Pancreas (tissue), 10 donors: ENCODE results near the gene EFNA5. TPM values are rescaled to one million over a fixed set of nuclear protein-coding genes. Genes with fewer than 3 reads are reported as not detected.

ENCODE experiments used
- ATAC-seq, 4 donors: fragments of 200-7000 bp; cut with Tn5 transposase; one replicate each; pipeline versions ENCODE4 v1.8.0 to v1.9.1; 2020; ENCODE audit warnings: mild to moderate bottlenecking in 4 of 4, moderate library complexity in 4 of 4
- DNase-seq, 6 donors: peaks; one replicate each; pipeline ENCODE4 v3.0.0-alpha.2; 2020
- FAIRE-seq: peaks from 2 replicates; lab custom pipeline; 2012; peaks lifted over from hg19 to GRCh38; lab: Jason Lieb, UNC
- H3K27ac ChIP-seq, 4 donors: fragments of 200-600 bp; sonication (generic); 1 replicate in 3 of 4; 2 replicates in 1 of 4; pipeline versions ENCODE4 v1.5.0 to v1.8.0; 2020
- H3K27me3 ChIP-seq, 4 donors: fragments of 200-600 bp; one replicate each; pipeline ENCODE4 v1.8.0; 2021
- H3K36me3 ChIP-seq, 3 donors: fragments of 200-600 bp; sonication (generic) in 1 of 3; one replicate each; pipeline versions ENCODE4 v1.5.0 to v1.8.0; 2020 to 2021
- H3K4me1 ChIP-seq, 3 donors: fragments of 200-600 bp; one replicate each; pipeline ENCODE4 v1.8.0; 2021
- H3K4me3 ChIP-seq, 4 donors: fragments of 200-600 bp; sonication (generic) in 2 of 4; one replicate each; pipeline versions ENCODE4 v1.5.0 to v1.8.0; 2020 to 2021
- H3K9me3 ChIP-seq, 4 donors: fragments of 200-600 bp; one replicate each; pipeline ENCODE4 v1.8.0; 2021
- CTCF ChIP-seq, 4 donors: fragments of 200-600 bp; sonication (generic) in 3 of 4; IDR thresholded peaks; one replicate each; pipeline versions ENCODE4 v1.5.0 to v1.8.0; 2021; ENCODE audit warnings: antibody characterized with exemption in 4 of 4
- WGBS, 2 donors: extraction: QIAGEN DNeasy Blood & Tissue Kit; methylation state at CpG; one replicate each; pipeline ENCODE4 v1.1.7; 2013; 5-methylcytosine and 5-hydroxymethylcytosine counted together
- intact Hi-C, 3 donors: fragments of 100-400 bp; cut with DNase I; formaldehyde crosslinking; loops; one replicate each; pipeline versions ENCODE4 v1.11.1 to v1.14.2; 2022
- polyA plus RNA-seq, 2 donors: library from polyadenylated mRNA; stranded (reverse); fragments of 200-250 nt; gene quantifications; one replicate each; pipeline ENCODE4 v1.2.3, GENCODE V29; 2013
- total RNA-seq, 6 donors: library from RNA; stranded (reverse); fragmentation: NEBNext Ultra II Directional in 4 of 6; extraction: Animal tissue kit (Norgen Biotek cat#: 25700) in 4 of 6; gene quantifications; one replicate each; pipeline versions ENCODE4 v1.2.1 to v1.2.4, GENCODE V29; 2021 to 2023
- donor health status: healthy with polysubstance abuse.
- donor health status: DM: no; HTN: no; CAD: no; lungs with moderate emphysema.
- donor health status: DM: no; HTN: no; CAD: no.
- donor health status: control.
- donor health status: control.
- donor health status: Bipolar disorder and iron deficiency.
- donor health status: DM: yes; HTN: yes; CAD: no.
- donor health status: DM: no; HTN: no; CAD: no.
- donor health status: DM: no; HTN: no; CAD: no.
- donor health status: DM: yes; HTN: yes; CAD: no.

EFNA5 gene
- total and polyA plus RNA-seq, 8 donors = 0.23 to 3.8 (median 2.1) TPM

GRCh38 chr5:107699425-107699824, 28.7 kb upstream of the EFNA5 start:
- intact Hi-C loops = no loop called here
- TF ChIP-seq CTCF (IDR thresholded peaks at IDR 0.05) = no peak
- ATAC-seq (no peak), DNase-seq (no peak), FAIRE-seq (no peak)
- no peaks in the 10 kb centered on the region for H3K27me3 ChIP-seq
- no peaks in the 10 kb centered on the region for H3K9me3 ChIP-seq
- H3K4me3 ChIP-seq = no peak overlapping the region
- H3K27ac ChIP-seq = no peak overlapping the region
- H3K4me1 ChIP-seq = no peaks in the 10 kb centered on the region
- WGBS, 2 donors = 77 to 85% methylated on average over 1 of the region's 1 CpG
- no peaks in the 10 kb centered on the region for H3K36me3 ChIP-seq

- H3K4me1 ChIP-seq = no peaks in the 10 kb centered on the region
- WGBS, 2 donors = 67 to 91% methylated on average over 2 of the region's 2 CpGs
- no peak for DNase-seq
- H3K36me3 ChIP-seq = no peaks in the 10 kb centered on the region
- no peak for FAIRE-seq
- no peak for TF ChIP-seq CTCF (IDR thresholded peaks at IDR 0.05)
- no peak overlapping the region for H3K4me3 ChIP-seq
- H3K27me3 ChIP-seq = no peaks in the 10 kb centered on the region
- H3K27ac ChIP-seq = no peak overlapping the region
- intact Hi-C loops = no loop called here
- ATAC-seq = no peak
- H3K9me3 ChIP-seq = no peaks in the 10 kb centered on the region
Measured at GRCh38 chr5:107698286-107698685, 27.5 kb upstream of the EFNA5 start.

GRCh38 chr5:107696498-107696897, 25.8 kb upstream of the EFNA5 start:
- H3K27me3 ChIP-seq = no peaks in the 10 kb centered on the region
- no peak for FAIRE-seq
- DNase-seq = no peak
- no peak for ATAC-seq
- H3K4me1 ChIP-seq = no peaks in the 10 kb centered on the region
- 59 to 61% methylated on average over 4 of the region's 4 CpGs for WGBS, 2 donors
- H3K4me3 ChIP-seq = no peak overlapping the region
- intact Hi-C loops = no loop called here
- H3K27ac ChIP-seq = no peak overlapping the region
- no peak for TF ChIP-seq CTCF (IDR thresholded peaks at IDR 0.05)
- no peaks in the 10 kb centered on the region for H3K9me3 ChIP-seq
- no peaks in the 10 kb centered on the region for H3K36me3 ChIP-seq

- Histone ChIP-seq H3K27me3 (no peaks in the 10 kb centered on the region), H3K9me3 (no peaks in the 10 kb centered on the region), H3K4me3 (no peak overlapping the region), H3K27ac (no peak overlapping the region), H3K36me3 (no peaks in the 10 kb centered on the region), H3K4me1 (no peaks in the 10 kb centered on the region)
- DNase-seq (no peak), FAIRE-seq (no peak), ATAC-seq (no peak)
- intact Hi-C loops = no loop called here
- TF ChIP-seq CTCF (IDR thresholded peaks at IDR 0.05) = no peak
- WGBS, 2 donors = 58 to 70% methylated on average over 4 of the region's 4 CpGs
Measured at GRCh38 chr5:107696080-107696479, 25.3 kb upstream of the EFNA5 start.

- ATAC-seq (no peak), DNase-seq (no peak), FAIRE-seq (no peak)
- H3K27ac ChIP-seq = no peak overlapping the region
- H3K36me3 ChIP-seq = no peaks in the 10 kb centered on the region
- H3K27me3 ChIP-seq = no peaks in the 10 kb centered on the region
- no peaks in the 10 kb centered on the region for H3K9me3 ChIP-seq
- intact Hi-C loops = no loop called here
- WGBS, 2 donors = 94 to 95% methylated on average over 3 of the region's 3 CpGs
- no peaks in the 10 kb centered on the region for H3K4me1 ChIP-seq
- no peak overlapping the region for H3K4me3 ChIP-seq
- no peak for TF ChIP-seq CTCF (IDR thresholded peaks at IDR 0.05)
Measured at GRCh38 chr5:107687937-107688336, 17.2 kb upstream of the EFNA5 start.
